H9 (cell line): ENCODE results near the gene GRM1. TPM values are rescaled to one million over a fixed set of nuclear protein-coding genes. Genes with fewer than 3 reads are reported as not detected.

ENCODE experiments used
- DNase-seq: peaks from one replicate; pipeline ENCODE4 v3.0.0-alpha.2; 2017
- H2AFZ ChIP-seq: one replicate; pipeline ENCODE4 v1.6.1; 2013; ENCODE audit warnings: mild to moderate bottlenecking, low read length, control low read depth, moderate library complexity
- H2AK5ac ChIP-seq: 2 replicates; pipeline ENCODE4 v1.6.1; 2013; ENCODE audit warnings: low read length, control low read depth, mixed read lengths; ENCODE audit not compliant: insufficient read length
- H2BK120ac ChIP-seq: one replicate; pipeline ENCODE4 v1.6.1; 2013; ENCODE audit warnings: low read depth, mild to moderate bottlenecking, low read length, control low read depth, inconsistent platforms; ENCODE audit not compliant: poor library complexity, severe bottlenecking
- H2BK12ac ChIP-seq: 2 replicates; pipeline ENCODE4 v1.6.1; 2013; ENCODE audit warnings: low read length, control low read depth, mixed read lengths, low read depth; ENCODE audit not compliant: insufficient read length
- H2BK15ac ChIP-seq: 2 replicates; pipeline ENCODE4 v1.6.1; 2013; ENCODE audit warnings: low read depth, low read length, control low read depth
- H2BK20ac ChIP-seq: one replicate; pipeline ENCODE4 v1.6.1; 2013; ENCODE audit warnings: low read depth, mild to moderate bottlenecking, low read length, control low read depth, inconsistent platforms; ENCODE audit not compliant: poor library complexity, severe bottlenecking
- H2BK5ac ChIP-seq: 2 replicates; pipeline ENCODE4 v1.6.1; 2013; ENCODE audit warnings: low read length, control low read depth, mixed read lengths; ENCODE audit not compliant: insufficient read length
- H3K14ac ChIP-seq: 2 replicates; pipeline ENCODE4 v1.6.1; 2013; ENCODE audit warnings: low read length, control low read depth; ENCODE audit not compliant: insufficient read depth
- H3K18ac ChIP-seq: 2 replicates; pipeline ENCODE4 v1.6.1; 2013; ENCODE audit warnings: low read depth, mild to moderate bottlenecking, mixed read lengths, low read length, control low read depth; ENCODE audit not compliant: insufficient read length
- H3K23ac ChIP-seq: 2 replicates; pipeline ENCODE4 v1.6.1; 2013; ENCODE audit warnings: low read length, control low read depth, mixed read lengths, low read depth; ENCODE audit not compliant: insufficient read length
- H3K23me2 ChIP-seq: 2 replicates; pipeline ENCODE4 v1.6.1; 2013; ENCODE audit warnings: low read depth, mild to moderate bottlenecking, mixed read lengths, low read length, control low read depth; ENCODE audit not compliant: insufficient read length, poor library complexity, severe bottlenecking
- H3K27ac ChIP-seq: 2 replicates; pipeline ENCODE4 v1.5.1; 2013; ENCODE audit warnings: low read length, control low read depth, mixed read lengths, low read depth; ENCODE audit not compliant: insufficient read length
- H3K27me3 ChIP-seq: 2 replicates; pipeline ENCODE4 v1.6.1; 2013; ENCODE audit warnings: low read length, control low read depth, inconsistent platforms; ENCODE audit not compliant: insufficient read depth
- H3K4ac ChIP-seq: 2 replicates; pipeline ENCODE4 v1.6.1; 2013; ENCODE audit warnings: low read depth, mild to moderate bottlenecking, control low read depth, inconsistent platforms, low read length, moderate library complexity
- H3K4me1 ChIP-seq: 2 replicates; pipeline ENCODE4 v1.6.1; 2013; ENCODE audit warnings: low read length, control low read depth, inconsistent platforms; ENCODE audit not compliant: insufficient read depth
- H3K4me2 ChIP-seq: 2 replicates; pipeline ENCODE4 v1.6.1; 2013; ENCODE audit warnings: low read length, control low read depth, mixed read lengths; ENCODE audit not compliant: insufficient read length, insufficient read depth
- H3K56ac ChIP-seq: 2 replicates; pipeline ENCODE4 v1.6.1; 2013; ENCODE audit warnings: low read depth, mild to moderate bottlenecking, mixed read lengths, low read length, control low read depth; ENCODE audit not compliant: insufficient read length
- H3K79me1 ChIP-seq: 2 replicates; pipeline ENCODE4 v1.6.1; 2013; ENCODE audit warnings: low read depth, mild to moderate bottlenecking, moderate library complexity, low read length, control low read depth, inconsistent platforms; ENCODE audit not compliant: insufficient read depth, poor library complexity, severe bottlenecking
- H3K79me2 ChIP-seq: 2 replicates; pipeline ENCODE4 v1.6.1; 2013; ENCODE audit warnings: low read length, control low read depth, inconsistent platforms; ENCODE audit not compliant: insufficient read depth
- H3K9ac ChIP-seq: 2 replicates; pipeline ENCODE4 v1.6.1; 2013; ENCODE audit warnings: low read length, control low read depth, mixed read lengths; ENCODE audit not compliant: insufficient read length; ENCODE audit errors: extremely low read depth
- H3K9me3 ChIP-seq: one replicate; pipeline ENCODE4 v1.6.1; 2013; ENCODE audit warnings: low read depth, low read length, inconsistent platforms; ENCODE audit not compliant: control insufficient read depth
- H3T11ph ChIP-seq: one replicate; pipeline ENCODE4 v1.6.1; 2013; ENCODE audit warnings: mild to moderate bottlenecking, low read length, control low read depth, inconsistent platforms
- H4K20me1 ChIP-seq: one replicate; pipeline ENCODE4 v1.6.1; 2013; ENCODE audit not compliant: control insufficient read depth, insufficient read length, insufficient read depth
- H4K5ac ChIP-seq: 2 replicates; pipeline ENCODE4 v1.6.1; 2013; ENCODE audit warnings: low read depth, mild to moderate bottlenecking, mixed read lengths, low read length, control low read depth; ENCODE audit not compliant: insufficient read length
- H4K8ac ChIP-seq: replicated peaks from 2 replicates; pipeline ENCODE4 v1.6.1; 2013; ENCODE audit warnings: low read length, control low read depth, mixed read lengths, low read depth; ENCODE audit not compliant: insufficient read length
- H4K91ac ChIP-seq: 2 replicates; pipeline ENCODE4 v1.6.1; 2013; ENCODE audit warnings: low read depth, mild to moderate bottlenecking, moderate library complexity, mixed read lengths, low read length, control low read depth; ENCODE audit not compliant: insufficient read length
- H3K27ac Mint-ChIP-seq, 3 experiments: 2 replicates in 2 of 3; 3 replicates in 1 of 3; pipeline ENCODE4 v1.8.0; 2020 to 2021; ENCODE audit warnings: mixed read lengths in 3 of 3, mild to moderate bottlenecking in 1 of 3, moderate library complexity in 1 of 3
- H3K27me3 Mint-ChIP-seq: 2 replicates; pipeline ENCODE4 v1.8.0; 2021; ENCODE audit warnings: low read depth, mild to moderate bottlenecking, moderate library complexity, mixed read lengths
- H3K36me3 Mint-ChIP-seq, 3 experiments: 2 replicates in 2 of 3; 3 replicates in 1 of 3; pipeline ENCODE4 v1.8.0; 2020 to 2021; ENCODE audit warnings: low read depth in 3 of 3, mixed read lengths in 3 of 3; ENCODE audit not compliant: insufficient read depth in 1 of 3
- H3K4me1 Mint-ChIP-seq, 2 experiments: 2 replicates each; pipeline ENCODE4 v1.8.0; 2020; ENCODE audit warnings: mixed read lengths in 2 of 2
- H3K4me3 Mint-ChIP-seq, 2 experiments: 2 replicates in 1 of 2; 3 replicates in 1 of 2; pipeline ENCODE4 v1.8.0; 2020 to 2021; ENCODE audit warnings: mild to moderate bottlenecking in 2 of 2, mixed read lengths in 2 of 2, moderate library complexity in 1 of 2
- H3K9me3 Mint-ChIP-seq, 2 experiments: 2 replicates in 1 of 2; 3 replicates in 1 of 2; pipeline ENCODE4 v1.8.0; 2020; ENCODE audit warnings: mild to moderate bottlenecking in 2 of 2, mixed read lengths in 2 of 2, moderate library complexity in 1 of 2
- WGBS: extraction: QIAGEN DNeasy Blood & Tissue Kit; methylation state at CpG from one replicate; pipeline ENCODE4 v1.1.7; 2013; ENCODE audit warnings: missing lambda C conversion rate, low lambda C conversion rate, mixed read lengths; ENCODE audit not compliant: insufficient read length; ENCODE audit errors: extremely low coverage; 5-methylcytosine and 5-hydroxymethylcytosine counted together
- total RNA-seq: library from RNA; stranded (reverse); gene quantifications from 2 replicates; pipeline ENCODE4 v1.2.1, GENCODE V29; 2021
- TF ChIP-seq, protein P1 (sequence below): fragments of 200-600 bp; sonication (generic); conservative IDR thresholded peaks from 3 replicates; pipeline ENCODE4 v1.8.0; 2021; ENCODE audit warnings: antibody characterized with exemption, mild to moderate bottlenecking

The GRM1 gene
- total RNA-seq, 1 experiment from 2014 or later: 0.39 TPM

DNA sequence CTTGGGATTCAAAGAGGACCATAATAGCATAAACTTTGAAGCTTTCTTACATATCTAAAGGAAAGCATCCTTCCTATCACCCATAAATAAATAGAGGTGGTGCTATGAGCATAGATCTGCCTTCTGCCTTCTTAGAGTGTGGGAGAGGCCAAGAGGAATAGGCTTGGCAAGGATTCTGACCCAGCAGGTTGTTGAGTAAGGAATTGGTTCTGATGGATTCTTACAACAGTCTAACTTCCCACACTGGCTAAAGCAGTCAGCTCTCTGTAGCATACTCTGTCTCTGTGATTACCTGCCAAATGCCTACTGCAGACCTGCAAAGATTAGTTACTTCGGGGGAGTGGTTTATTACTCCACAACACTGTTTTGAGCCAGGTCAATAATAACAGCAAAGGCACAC is 316.7 kb downstream of the GRM1 start:
- no peak overlapping the region for H2BK120ac ChIP-seq
- no peaks in the 10 kb centered on the region for H3K27me3 ChIP-seq
- no peaks in the 10 kb centered on the region for H3K9me3 Mint-ChIP-seq
- H3K36me3 Mint-ChIP-seq: no peaks in the 10 kb centered on the region
- H3K23me2 ChIP-seq: no peaks in the 10 kb centered on the region
- no peak overlapping the region for H3K4me3 Mint-ChIP-seq
- H3K18ac ChIP-seq: no peak overlapping the region
- H3K4me1 ChIP-seq: peaks cover 4% of the 10 kb centered on the region; the same call in 1 of the 2 replicates
- H3K9ac ChIP-seq: no peak overlapping the region
- peaks cover 13 to 22% of the 10 kb centered on the region in 2 experiments for H3K4me1 Mint-ChIP-seq
- H2AFZ ChIP-seq: no peak overlapping the region
- no peak overlapping the region for H3K4me2 ChIP-seq
- no peak overlapping the region for H4K5ac ChIP-seq
- no peak overlapping the region for H2AK5ac ChIP-seq
- DNase-seq: no peak
- H3K23ac ChIP-seq: no peak overlapping the region
- H2BK5ac ChIP-seq: no peak overlapping the region
- H2BK12ac ChIP-seq: no peak overlapping the region
- H3K9me3 ChIP-seq: no peaks in the 10 kb centered on the region
- H3K27ac Mint-ChIP-seq: peak overlapping the region in 2 of 3 experiments; percentile 30 to 36; a peak in 2 of 7 replicates
- H3K79me2 ChIP-seq: no peaks in the 10 kb centered on the region
- no peak overlapping the region for H4K8ac ChIP-seq
- H2BK20ac ChIP-seq: no peak overlapping the region
- H3T11ph ChIP-seq: no peak overlapping the region
- no peaks in the 10 kb centered on the region for H3K79me1 ChIP-seq
- WGBS: no CpG with 5 or more reads among the region's 1 CpG
- H2BK15ac ChIP-seq: no peak overlapping the region
- H3K56ac ChIP-seq: no peak overlapping the region
- TF ChIP-seq, protein P1, sequence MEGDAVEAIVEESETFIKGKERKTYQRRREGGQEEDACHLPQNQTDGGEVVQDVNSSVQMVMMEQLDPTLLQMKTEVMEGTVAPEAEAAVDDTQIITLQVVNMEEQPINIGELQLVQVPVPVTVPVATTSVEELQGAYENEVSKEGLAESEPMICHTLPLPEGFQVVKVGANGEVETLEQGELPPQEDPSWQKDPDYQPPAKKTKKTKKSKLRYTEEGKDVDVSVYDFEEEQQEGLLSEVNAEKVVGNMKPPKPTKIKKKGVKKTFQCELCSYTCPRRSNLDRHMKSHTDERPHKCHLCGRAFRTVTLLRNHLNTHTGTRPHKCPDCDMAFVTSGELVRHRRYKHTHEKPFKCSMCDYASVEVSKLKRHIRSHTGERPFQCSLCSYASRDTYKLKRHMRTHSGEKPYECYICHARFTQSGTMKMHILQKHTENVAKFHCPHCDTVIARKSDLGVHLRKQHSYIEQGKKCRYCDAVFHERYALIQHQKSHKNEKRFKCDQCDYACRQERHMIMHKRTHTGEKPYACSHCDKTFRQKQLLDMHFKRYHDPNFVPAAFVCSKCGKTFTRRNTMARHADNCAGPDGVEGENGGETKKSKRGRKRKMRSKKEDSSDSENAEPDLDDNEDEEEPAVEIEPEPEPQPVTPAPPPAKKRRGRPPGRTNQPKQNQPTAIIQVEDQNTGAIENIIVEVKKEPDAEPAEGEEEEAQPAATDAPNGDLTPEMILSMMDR: no peak
- no peak overlapping the region for H4K91ac ChIP-seq
- H3K27me3 Mint-ChIP-seq: no peaks in the 10 kb centered on the region
- H3K14ac ChIP-seq: no peak overlapping the region
- no peak overlapping the region for H3K27ac ChIP-seq
- no peak overlapping the region for H3K4ac ChIP-seq
- no peaks in the 10 kb centered on the region for H4K20me1 ChIP-seq
